ENCODE results near the gene ZNF608.

ZNF608 gene

GRCh38 chr5:124755041-124755440 is 8.6 kb upstream of the ZNF608 start:
- DNase-seq (ENCODE audit: low read depth in 2 of 2) = no peak

- no peak for DNase-seq (ENCODE audit: low read depth in 2 of 2)
Measured at GRCh38 chr5:124754206-124754927, 7.9 kb upstream of the ZNF608 start.

DNA sequence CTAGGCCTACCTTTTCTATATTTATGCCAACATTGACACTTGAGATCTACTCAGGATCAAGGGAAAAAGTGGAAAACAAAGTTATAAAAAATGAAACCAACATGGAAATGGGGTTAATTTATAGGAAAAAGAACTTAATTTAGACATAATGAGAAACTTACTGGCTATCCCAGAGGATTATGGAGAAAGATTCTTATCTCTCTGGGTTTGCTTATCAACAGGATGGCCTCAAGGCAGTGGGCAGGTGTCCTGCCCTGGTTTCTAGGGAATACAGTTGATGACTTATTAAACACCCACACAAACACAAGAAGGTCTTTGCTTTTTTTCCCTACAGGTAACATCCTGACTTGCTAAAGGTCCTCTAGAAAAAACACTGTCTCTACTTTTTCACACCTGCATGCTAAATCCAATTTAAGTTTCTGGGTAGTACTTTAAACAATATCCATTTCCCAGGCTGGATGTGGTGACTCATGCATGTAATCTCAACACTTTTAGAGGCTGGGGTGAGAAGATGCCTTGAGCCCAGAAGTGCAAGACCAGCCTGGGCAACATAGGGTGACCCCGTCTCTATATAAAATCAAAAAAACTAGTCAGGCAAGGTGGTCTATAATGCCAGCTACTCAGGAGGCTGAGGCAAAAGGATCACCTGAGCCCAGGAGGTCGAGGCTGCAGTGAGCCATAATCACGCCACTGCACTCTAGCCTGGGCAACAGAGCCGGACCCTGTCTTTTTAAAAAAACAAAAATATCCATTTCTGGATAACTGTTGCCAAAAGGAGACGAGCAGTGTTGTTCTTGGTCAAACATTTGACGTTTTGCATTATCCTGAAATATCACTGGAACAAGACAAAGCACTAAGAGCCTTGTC is 6.6 kb upstream of the ZNF608 start:
- no peak for DNase-seq (ENCODE audit: low read depth in 2 of 2)

GRCh38 chr5:124751031-124751430 is 4.6 kb upstream of the ZNF608 start:
- no peak for DNase-seq (ENCODE audit: low read depth in 2 of 2)

DNA sequence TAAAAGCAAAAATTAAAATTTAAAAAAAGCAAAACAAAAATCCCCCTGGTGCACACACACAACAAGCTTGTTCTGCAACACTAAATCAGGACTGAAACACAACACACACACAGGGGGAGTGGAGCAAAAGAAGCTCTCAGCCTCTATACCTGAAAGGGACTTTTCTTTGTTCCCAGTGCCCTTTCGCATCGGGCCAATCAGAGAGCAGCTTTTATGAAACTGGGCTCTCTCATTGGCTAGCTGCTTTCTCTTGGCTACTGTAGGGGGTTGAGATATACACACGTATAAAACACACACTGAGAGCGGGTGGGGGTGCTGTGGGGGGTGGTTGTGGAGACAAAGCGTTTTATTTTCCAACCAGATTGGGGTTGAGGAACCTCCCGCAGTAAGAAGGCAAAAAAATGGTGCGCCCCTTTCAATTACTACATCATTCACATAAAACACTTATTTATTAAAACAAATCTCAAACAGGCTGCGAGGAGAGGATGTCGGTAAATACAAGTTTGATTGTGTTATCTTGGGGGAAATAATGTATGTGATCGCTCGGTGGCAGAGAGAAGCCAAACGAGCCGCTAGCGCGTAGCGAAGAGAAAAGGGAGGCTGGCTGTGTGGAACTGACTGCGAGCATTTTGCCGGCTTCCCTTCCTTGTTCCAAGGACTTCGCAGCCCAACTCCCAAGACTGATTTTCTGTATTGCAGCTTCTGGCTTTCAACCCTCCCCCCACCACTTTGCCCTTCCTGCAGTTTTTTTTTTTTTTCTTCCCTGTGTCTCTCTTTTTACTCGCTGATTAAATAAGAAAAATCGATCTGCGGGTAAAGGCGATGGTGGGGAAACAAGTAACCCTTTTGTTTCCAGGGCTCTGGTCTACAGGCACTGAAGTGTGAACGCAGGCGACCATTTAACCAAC is 2.5 kb upstream of the ZNF608 start:
- DNase-seq (ENCODE audit: low read depth in 2 of 2) = no peak

DNA sequence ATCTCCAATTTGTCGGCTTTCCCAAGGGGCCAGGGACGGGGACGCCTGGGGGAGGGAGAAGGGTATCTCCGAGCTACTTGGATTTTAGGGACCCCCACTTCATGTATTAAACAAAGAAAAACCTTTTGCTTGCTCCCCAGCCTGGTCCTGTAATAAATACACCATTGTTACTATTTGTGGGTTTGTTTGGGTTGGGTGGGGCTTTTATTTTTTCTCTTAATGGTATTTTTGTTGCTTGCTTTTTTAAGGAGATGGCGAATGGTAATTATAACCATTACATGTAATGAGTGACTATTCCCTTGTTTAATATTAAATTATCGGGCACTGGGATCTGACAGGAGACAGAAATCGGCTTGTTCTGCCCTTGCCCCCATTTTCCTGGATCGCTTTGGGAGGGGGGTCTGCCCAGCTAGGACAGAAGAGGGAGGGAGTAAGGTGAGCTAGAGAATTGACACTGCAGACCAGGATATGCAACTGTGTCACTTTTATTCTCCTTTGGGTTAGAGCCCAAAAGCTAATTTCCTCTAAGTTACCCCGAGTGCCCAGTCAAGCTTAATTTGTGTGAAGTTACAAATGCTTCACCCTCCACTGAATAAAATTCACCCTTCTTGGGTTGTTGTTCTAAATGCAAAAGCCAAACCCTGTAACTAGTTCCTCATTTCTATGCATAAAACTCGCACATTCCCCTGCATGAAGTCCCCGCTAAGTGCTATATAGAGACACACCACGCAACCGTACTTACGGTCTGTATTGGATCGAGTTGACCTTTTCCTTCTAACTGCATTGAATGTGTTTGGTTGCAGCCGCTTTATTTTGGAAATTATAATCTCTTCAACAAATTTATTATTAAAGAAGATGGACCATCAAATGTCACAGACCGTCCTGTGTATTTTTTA is 1.6 kb upstream of the ZNF608 start:
- DNase-seq (ENCODE audit: low read depth in 2 of 2) = no peak

GRCh38 chr5:124746916-124747790 is 714 bp upstream of the ZNF608 start:
- no peak for DNase-seq (ENCODE audit: low read depth in 2 of 2)

DNA sequence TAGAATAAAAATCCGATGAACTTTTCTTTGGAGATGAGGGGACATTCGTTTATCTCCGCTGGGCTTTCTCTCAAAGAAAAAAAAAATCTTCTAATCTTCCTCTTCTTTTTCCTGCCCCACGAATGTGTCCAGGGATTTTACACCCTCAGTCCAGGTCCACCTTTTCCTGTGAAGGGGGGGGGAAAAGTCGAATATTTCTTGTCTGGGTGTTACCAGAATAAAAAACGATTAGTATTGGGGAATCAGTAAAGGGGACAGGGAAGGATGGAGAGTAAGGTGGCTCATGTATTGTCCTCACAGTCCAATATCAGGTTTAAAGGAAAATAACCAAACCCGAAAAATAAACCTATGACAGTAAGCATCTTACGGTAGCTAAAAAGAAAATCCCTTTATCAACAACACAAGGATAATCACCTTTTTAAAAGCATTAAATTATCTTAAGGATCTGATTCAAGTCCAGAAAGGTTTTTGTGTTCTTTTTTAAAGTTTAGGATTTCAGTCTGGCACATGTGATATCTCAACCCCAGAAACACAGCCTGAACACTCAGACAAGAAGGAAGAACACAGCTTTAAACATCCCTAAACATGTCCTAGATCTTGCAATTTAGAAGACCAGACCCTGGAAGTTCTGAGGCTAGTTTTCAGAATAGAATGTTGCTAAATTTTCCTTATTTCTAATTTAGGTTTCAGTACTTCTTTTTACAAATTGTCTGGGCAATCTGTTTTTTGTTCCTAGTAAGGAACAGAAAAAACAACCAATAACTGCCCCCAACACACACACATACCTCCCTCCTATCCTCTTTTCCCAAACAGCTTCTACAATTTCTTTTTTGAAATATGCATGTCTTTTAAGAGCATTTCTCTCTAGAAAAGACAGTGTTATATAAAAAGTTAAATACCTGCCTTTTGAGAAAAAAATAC is 1.2 kb downstream of the ZNF608 start:
- no peak for DNase-seq (ENCODE audit: low read depth in 2 of 2)

- DNase-seq (ENCODE audit: low read depth in 2 of 2) = no peak
Measured at GRCh38 chr5:124744170-124744971, 2.1 kb downstream of the ZNF608 start.

GRCh38 chr5:124743602-124744169 is 2.8 kb downstream of the ZNF608 start:
- no peak for DNase-seq (ENCODE audit: low read depth in 2 of 2)

DNA sequence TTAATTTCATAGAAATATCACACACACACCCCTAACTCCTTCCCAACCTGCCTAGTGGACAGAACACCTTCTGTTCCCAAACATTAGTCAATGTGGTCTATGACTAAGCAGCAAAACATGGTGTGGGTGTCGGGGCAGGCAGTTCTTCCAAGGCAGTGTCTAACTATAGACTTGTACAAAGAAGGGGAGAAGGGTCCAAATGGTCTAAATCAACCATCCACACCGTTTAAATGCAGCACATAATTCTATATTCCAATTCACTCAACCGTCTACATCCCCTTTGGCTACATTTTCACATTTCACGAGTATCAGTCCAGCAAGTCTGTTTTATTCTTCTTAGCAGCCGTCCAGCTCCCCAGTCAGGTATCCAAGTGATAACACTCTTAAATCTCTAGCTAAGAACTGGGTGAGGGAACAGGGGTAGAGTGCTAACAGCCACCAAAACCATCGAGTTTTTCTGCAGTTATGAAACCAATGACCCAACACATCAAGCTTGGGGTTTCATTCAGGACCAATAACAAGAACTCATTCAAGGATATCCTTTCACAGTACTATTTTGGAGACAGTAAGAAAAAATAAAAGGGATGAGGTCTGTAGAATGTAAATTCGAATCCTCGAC is 3.3 kb downstream of the ZNF608 start:
- DNase-seq (ENCODE audit: low read depth in 2 of 2) = no peak

DNA sequence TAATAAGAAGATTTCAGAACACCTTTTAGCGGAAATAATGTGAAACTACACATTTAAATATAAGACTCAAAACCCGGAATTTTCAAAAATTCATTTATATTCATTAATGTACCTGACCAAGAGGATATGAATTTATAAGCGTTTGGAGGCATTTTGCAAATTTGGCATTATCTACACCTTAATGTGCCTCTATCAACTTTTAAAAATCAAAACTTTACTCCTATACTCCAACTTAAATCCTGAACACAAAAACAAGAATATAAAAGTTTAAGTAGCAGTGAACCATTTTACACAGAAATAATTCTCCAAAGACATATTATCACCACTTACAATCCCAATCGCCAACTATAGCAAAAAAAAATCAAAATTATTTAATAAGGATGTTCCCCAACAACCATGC is 3.9 kb downstream of the ZNF608 start:
- DNase-seq (ENCODE audit: low read depth in 2 of 2) = no peak

GRCh38 chr5:124741711-124742496 is 4.5 kb downstream of the ZNF608 start:
- no peak for DNase-seq (ENCODE audit: low read depth in 2 of 2)

DNA sequence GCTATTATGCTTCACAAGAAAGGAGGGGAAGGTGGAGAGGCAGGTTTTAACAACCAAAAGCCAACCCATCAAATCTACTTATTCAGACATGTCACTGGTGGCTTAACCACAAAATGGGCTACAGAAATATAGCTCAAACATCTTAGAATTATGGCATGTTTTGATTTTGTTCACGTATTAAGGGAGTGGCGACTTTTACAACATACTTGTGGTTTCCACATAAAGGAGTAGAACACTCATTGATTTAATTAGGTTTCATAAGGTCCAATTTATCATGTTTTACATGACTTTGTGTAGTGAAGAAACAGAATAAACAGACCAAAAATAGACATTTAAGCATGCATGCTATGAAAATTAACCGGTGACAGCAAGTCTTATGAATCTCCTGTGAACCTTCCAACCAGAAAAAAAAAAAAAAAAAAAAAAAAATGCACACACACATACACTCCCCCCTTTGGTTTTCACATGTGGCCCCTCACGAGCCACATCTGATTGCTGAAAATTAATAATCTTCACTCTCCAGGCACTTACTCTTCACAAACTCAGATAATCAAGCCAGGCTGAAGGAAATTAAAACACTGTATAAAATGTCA is 5.4 kb downstream of the ZNF608 start:
- DNase-seq (ENCODE audit: low read depth in 2 of 2) = no peak

- DNase-seq (ENCODE audit: low read depth in 2 of 2) = no peak
Measured at GRCh38 chr5:124740071-124740470, 6.4 kb downstream of the ZNF608 start.

DNA sequence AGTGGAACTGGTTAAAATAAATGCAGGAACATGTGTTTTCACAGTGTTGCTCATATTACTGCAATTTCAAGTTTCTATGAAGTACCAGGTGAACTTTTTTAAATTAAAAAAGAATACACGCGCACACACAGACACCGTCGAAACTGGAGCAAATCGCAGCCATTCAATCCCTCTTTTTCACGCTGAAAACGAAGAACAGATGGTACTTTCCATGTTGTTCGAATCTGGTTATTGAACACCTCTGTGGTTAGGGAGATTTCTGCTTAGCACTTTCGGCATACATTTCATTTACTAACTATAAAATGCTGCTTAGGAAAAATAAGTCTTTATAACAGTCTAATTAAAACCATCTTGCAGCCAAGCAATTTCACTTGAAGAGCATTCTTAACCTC is 6.8 kb downstream of the ZNF608 start:
- DNase-seq (ENCODE audit: low read depth in 2 of 2) = no peak

Measured in stimulated activated CD8-positive, alpha-beta memory T cell treated with anti-CD3 and anti-CD28 coated beads, Interleukin-2, amount 100 ng/mL, for 1 hour (primary cell).